Neural cell (in vitro differentiated cells): ENCODE data around the gene TBC1D22B. TPM values are rescaled to one million over a fixed set of nuclear protein-coding genes. Genes with fewer than 3 reads are reported as not detected.

Experiments
- H2AFZ ChIP-seq: fragments of 200-600, 300-800 bp; sonication (generic), shearing (Covaris generic); 2 replicates; pipeline ENCODE4 v1.6.0; 2014; ENCODE audit warnings: low read depth, mild to moderate bottlenecking, antibody characterized with exemption, low read length, moderate library complexity
- H3F3A ChIP-seq: fragments of 200-600 bp; shearing (Covaris generic); 2 replicates; pipeline ENCODE4 v1.6.1; 2016; ENCODE audit warnings: mild to moderate bottlenecking, moderate library complexity, mixed read lengths, antibody characterized with exemption, low read length; ENCODE audit not compliant: insufficient read depth, poor library complexity, severe bottlenecking
- H3K27ac ChIP-seq: fragments of 200-600, 300-800 bp; sonication (generic), shearing (Covaris generic); 2 replicates; pipeline ENCODE4 v1.5.1; 2014; ENCODE audit warnings: mild to moderate bottlenecking, low read length, moderate library complexity
- H3K27me3 ChIP-seq: fragments of 300-800, 200-600 bp; sonication (generic), shearing (Covaris generic); 2 replicates; pipeline ENCODE4 v1.6.0; 2014; ENCODE audit warnings: mild to moderate bottlenecking, low read depth, low read length, moderate library complexity; ENCODE audit not compliant: insufficient read depth
- H3K36me3 ChIP-seq: fragments of 300-800, 200-600 bp; sonication (generic), shearing (Covaris generic); 2 replicates; pipeline ENCODE4 v1.5.1; 2014; ENCODE audit warnings: mild to moderate bottlenecking, antibody characterized with exemption, low read length, moderate library complexity; ENCODE audit not compliant: insufficient read depth
- H3K4me2 ChIP-seq: fragments of 300-800, 200-600 bp; sonication (generic), shearing (Covaris generic); 2 replicates; pipeline ENCODE4 v1.6.0; 2014; ENCODE audit warnings: mild to moderate bottlenecking, low read length
- H3K4me3 ChIP-seq: fragments of 300-800, 200-600 bp; sonication (generic), shearing (Covaris generic); 2 replicates; pipeline ENCODE4 v1.5.1; 2014; ENCODE audit warnings: mild to moderate bottlenecking, low read length, moderate library complexity
- H3K79me2 ChIP-seq: fragments of 200-600 bp; shearing (Covaris generic); replicated peaks from 2 replicates; pipeline ENCODE4 v1.6.0; 2014; ENCODE audit warnings: mild to moderate bottlenecking, low read length, moderate library complexity; ENCODE audit not compliant: insufficient read depth
- H3K9ac ChIP-seq: fragments of 300-800, 200-600 bp; sonication (generic), shearing (Covaris generic); 2 replicates; pipeline ENCODE4 v1.6.1; 2016; ENCODE audit warnings: mild to moderate bottlenecking, low read length, mixed read lengths
- H3K9me2 ChIP-seq: fragments of 200-600 bp; shearing (Covaris generic); 2 replicates; pipeline ENCODE4 v1.6.1; 2016; ENCODE audit warnings: mild to moderate bottlenecking, low read length, mixed read lengths; ENCODE audit not compliant: insufficient read depth
- H3K9me3 ChIP-seq: fragments of 200-600, 300-800 bp; sonication (generic), shearing (Covaris generic); 2 replicates; pipeline ENCODE4 v1.6.1; 2016; ENCODE audit warnings: mild to moderate bottlenecking, mixed run types, low read length, moderate library complexity, mixed read lengths
- H4K20me1 ChIP-seq: fragments of 200-600 bp; shearing (Covaris generic); 2 replicates; pipeline ENCODE4 v1.6.1; 2016; ENCODE audit warnings: mild to moderate bottlenecking, mixed run types; ENCODE audit not compliant: insufficient read depth
- EP300 ChIP-seq: fragments of 450-650 bp; conservative IDR thresholded peaks from 2 replicates; pipeline ENCODE4 v1.6.1; 2014; ENCODE audit warnings: antibody characterized with exemption, mild to moderate bottlenecking, moderate library complexity; ENCODE audit not compliant: poor library complexity, severe bottlenecking
- EZH2 ChIP-seq: fragments of 200-600, 300-800 bp; shearing (Covaris generic), sonication (generic); IDR thresholded peaks from 2 replicates; pipeline ENCODE4 v1.6.1; 2014; ENCODE audit warnings: antibody characterized with exemption, low read length, borderline replicate concordance, mild to moderate bottlenecking; ENCODE audit not compliant: insufficient read depth, poor library complexity, severe bottlenecking
- MXI1 ChIP-seq: fragments of 450-650 bp; conservative IDR thresholded peaks from 2 replicates; pipeline ENCODE4 v1.6.1; 2014; ENCODE audit warnings: antibody characterized with exemption, mild to moderate bottlenecking; ENCODE audit not compliant: poor library complexity, severe bottlenecking
- POLR2AphosphoS5 ChIP-seq: IDR thresholded peaks from 2 replicates; pipeline ENCODE4 v1.6.1; 2012
- RAD21 ChIP-seq: fragments of 450-650 bp; conservative IDR thresholded peaks from 2 replicates; pipeline ENCODE4 v1.6.1; 2014; ENCODE audit warnings: antibody characterized with exemption, mild to moderate bottlenecking, moderate library complexity
- REST ChIP-seq: IDR thresholded peaks from 2 replicates; pipeline ENCODE4 v1.6.1; 2012; ENCODE audit warnings: borderline replicate concordance
- SMC3 ChIP-seq: fragments of 450-650 bp; conservative IDR thresholded peaks from 2 replicates; pipeline ENCODE4 v1.6.1; 2014; ENCODE audit warnings: antibody characterized with exemption, mild to moderate bottlenecking, moderate library complexity; ENCODE audit not compliant: poor library complexity
- TAF1 ChIP-seq: IDR thresholded peaks from 2 replicates; pipeline ENCODE4 v1.6.1; 2012; ENCODE audit warnings: low read depth
- polyA plus RNA-seq: library from polyadenylated mRNA; depleted of rRNA; stranded (reverse); fragments of >200 nt; gene quantifications from 2 replicates; pipeline ENCODE4 v1.2.3, GENCODE V29; 2014
- TF ChIP-seq, protein P1 (sequence below): fragments of 450-650 bp; IDR thresholded peaks from 2 replicates; pipeline ENCODE4 v1.5.1; 2014; ENCODE audit warnings: antibody characterized with exemption, mild to moderate bottlenecking, moderate library complexity; ENCODE audit not compliant: poor library complexity, severe bottlenecking

The TBC1D22B gene
- polyA plus RNA-seq, 1 donor from 2014 or later = 10.6 TPM

DNA sequence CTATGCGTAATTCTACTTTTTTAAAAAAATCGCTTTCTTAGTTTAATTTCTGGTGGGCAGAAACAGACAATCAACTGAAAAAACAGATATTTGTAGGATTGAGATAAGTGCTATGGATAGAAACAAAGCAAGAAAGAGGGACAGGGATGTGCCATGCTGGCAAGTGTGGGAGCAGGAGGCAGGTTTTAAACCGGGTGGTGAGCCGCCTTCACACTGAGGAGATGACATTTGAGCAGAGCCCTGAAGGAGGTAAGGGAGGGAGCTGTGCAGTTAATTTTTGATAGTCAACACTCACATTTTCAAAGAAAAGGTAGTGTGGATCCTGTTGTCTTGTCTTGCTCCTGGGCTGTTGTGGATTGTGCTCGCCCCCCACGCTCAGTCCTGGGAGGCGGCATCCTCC lies 47.2 kb downstream of the TBC1D22B start:
- Histone ChIP-seq H3K79me2 (no peaks in the 10 kb centered on the region), H3F3A (no peaks in the 10 kb centered on the region), H2AFZ (no peak overlapping the region), H3K36me3 (no peaks in the 10 kb centered on the region), H3K9me3 (no peaks in the 10 kb centered on the region), H3K9me2 (no peaks in the 10 kb centered on the region), H4K20me1 (no peaks in the 10 kb centered on the region), H3K27ac (no peak overlapping the region), H3K9ac (no peak overlapping the region), H3K4me3 (no peak overlapping the region), H3K27me3 (no peaks in the 10 kb centered on the region), H3K4me2 (no peak overlapping the region)
- TF ChIP-seq RAD21 (no peak), TAF1 (no peak), REST (no peak), EZH2 (no peak), EP300 (no peak), SMC3 (no peak), MXI1 (no peak), POLR2AphosphoS5 (no peak)
- TF ChIP-seq, protein P1, sequence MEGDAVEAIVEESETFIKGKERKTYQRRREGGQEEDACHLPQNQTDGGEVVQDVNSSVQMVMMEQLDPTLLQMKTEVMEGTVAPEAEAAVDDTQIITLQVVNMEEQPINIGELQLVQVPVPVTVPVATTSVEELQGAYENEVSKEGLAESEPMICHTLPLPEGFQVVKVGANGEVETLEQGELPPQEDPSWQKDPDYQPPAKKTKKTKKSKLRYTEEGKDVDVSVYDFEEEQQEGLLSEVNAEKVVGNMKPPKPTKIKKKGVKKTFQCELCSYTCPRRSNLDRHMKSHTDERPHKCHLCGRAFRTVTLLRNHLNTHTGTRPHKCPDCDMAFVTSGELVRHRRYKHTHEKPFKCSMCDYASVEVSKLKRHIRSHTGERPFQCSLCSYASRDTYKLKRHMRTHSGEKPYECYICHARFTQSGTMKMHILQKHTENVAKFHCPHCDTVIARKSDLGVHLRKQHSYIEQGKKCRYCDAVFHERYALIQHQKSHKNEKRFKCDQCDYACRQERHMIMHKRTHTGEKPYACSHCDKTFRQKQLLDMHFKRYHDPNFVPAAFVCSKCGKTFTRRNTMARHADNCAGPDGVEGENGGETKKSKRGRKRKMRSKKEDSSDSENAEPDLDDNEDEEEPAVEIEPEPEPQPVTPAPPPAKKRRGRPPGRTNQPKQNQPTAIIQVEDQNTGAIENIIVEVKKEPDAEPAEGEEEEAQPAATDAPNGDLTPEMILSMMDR = no peak

GRCh38 chr6:37305841-37306425 lies 48.4 kb downstream of the TBC1D22B start:
- Histone ChIP-seq H3K9ac (no peak overlapping the region), H3K9me2 (no peaks in the 10 kb centered on the region), H3F3A (no peaks in the 10 kb centered on the region), H3K9me3 (no peaks in the 10 kb centered on the region), H3K27me3 (no peaks in the 10 kb centered on the region), H3K4me3 (no peak overlapping the region), H3K36me3 (no peaks in the 10 kb centered on the region), H3K27ac (no peak overlapping the region), H4K20me1 (no peaks in the 10 kb centered on the region), H3K4me2 (no peak overlapping the region), H3K79me2 (no peaks in the 10 kb centered on the region), H2AFZ (no peak overlapping the region)
- TF ChIP-seq POLR2AphosphoS5 (no peak), MXI1 (no peak), REST (no peak), RAD21 (no peak), EP300 (no peak), SMC3 (no peak), EZH2 (no peak), TAF1 (no peak)
- TF ChIP-seq, protein P1 = no peak
